Sigmoid colon (tissue), 4 donors: Measurements from ENCODE around the gene NHLRC4.

Experiments
- CTCF ChIP-seq, 4 experiments: fragments of 450-650 bp in 3 of 4; fragments of 200-600 bp in 1 of 4; IDR thresholded peaks; one replicate each; pipeline ENCODE4 v1.5.1; 2016 to 2019; ENCODE audit warnings: antibody characterized with exemption in 4 of 4, mild to moderate bottlenecking in 3 of 4, moderate library complexity in 2 of 4
- EP300 ChIP-seq, 4 donors: sonication (generic); formaldehyde crosslinking; IDR thresholded peaks; one replicate each; pipeline ENCODE4 v1.6.1; 2017; ENCODE audit warnings: antibody characterized with exemption in 4 of 4
- POLR2AphosphoS5 ChIP-seq, 4 donors: sonication (generic); formaldehyde crosslinking; IDR thresholded peaks; one replicate each; pipeline ENCODE4 v1.6.1; 2017; ENCODE audit warnings: antibody characterized with exemption in 4 of 4

GRCh38 chr16:595942-596735, 29.3 kb downstream of the NHLRC4 start:
- TF ChIP-seq POLR2AphosphoS5 (IDR thresholded peaks at IDR 0.05): no peak
- TF ChIP-seq CTCF (IDR thresholded peaks at IDR 0.05): no peak
- TF ChIP-seq EP300 (IDR thresholded peaks at IDR 0.05): no peak
